ENCODE data around the gene RGMA.

Gene RGMA

GRCh38 chr15:93056836-93057235, 32.2 kb downstream of the RGMA start:
- peak overlapping the region; percentile 14 for H3K27ac ChIP-seq (ENCODE audit: low read length)
- H3K36me3 ChIP-seq (ENCODE audit: control insufficient read depth in 1 of 2, insufficient read depth in 2 of 2, low read length in 2 of 2), result peaks cover 9 to 19% of the 10 kb centered on the region in 2 donors
- no peaks in the 10 kb centered on the region for H3K27me3 ChIP-seq (ENCODE audit: low read depth, low read length)
- H3K9me3 ChIP-seq (ENCODE audit: control insufficient read depth in 1 of 2, low read length in 2 of 2), result no peaks in the 10 kb centered on the region
- H3K4me3 ChIP-seq (ENCODE audit: low read depth in 1 of 2, low read length in 2 of 2), result no peak overlapping the region
- peaks cover 3 to 73% of the 10 kb centered on the region in 2 donors for H3K4me1 ChIP-seq (ENCODE audit: control insufficient read depth in 1 of 2, insufficient read depth in 2 of 2, low read length in 2 of 2)

- Histone ChIP-seq H3K4me3 (ENCODE audit: low read depth in 1 of 2, low read length in 2 of 2) (no peak overlapping the region), H3K36me3 (ENCODE audit: control insufficient read depth in 1 of 2, insufficient read depth in 2 of 2, low read length in 2 of 2) (peaks cover 13 to 34% of the 10 kb centered on the region in 2 donors), H3K9me3 (ENCODE audit: control insufficient read depth in 1 of 2, low read length in 2 of 2) (no peaks in the 10 kb centered on the region), H3K27ac (ENCODE audit: low read length) (no peak overlapping the region), H3K4me1 (ENCODE audit: control insufficient read depth in 1 of 2, insufficient read depth in 2 of 2, low read length in 2 of 2) (peaks cover 0 to 76% of the 10 kb centered on the region in 2 donors), H3K27me3 (ENCODE audit: low read depth, low read length) (no peaks in the 10 kb centered on the region)
Measured at GRCh38 chr15:93055211-93055610, 33.8 kb downstream of the RGMA start.

- no peaks in the 10 kb centered on the region for H3K27me3 ChIP-seq (ENCODE audit: low read depth, low read length)
- H3K4me3 ChIP-seq (ENCODE audit: low read depth in 1 of 2, low read length in 2 of 2), result no peak overlapping the region
- H3K9me3 ChIP-seq (ENCODE audit: control insufficient read depth in 1 of 2, low read length in 2 of 2), result no peaks in the 10 kb centered on the region
- H3K36me3 ChIP-seq (ENCODE audit: control insufficient read depth in 1 of 2, insufficient read depth in 2 of 2, low read length in 2 of 2), result peaks cover 14 to 53% of the 10 kb centered on the region in 2 donors
- H3K4me1 ChIP-seq (ENCODE audit: control insufficient read depth in 1 of 2, insufficient read depth in 2 of 2, low read length in 2 of 2), result peaks cover 0 to 75% of the 10 kb centered on the region in 2 donors
- H3K27ac ChIP-seq (ENCODE audit: low read length), result no peak overlapping the region
Measured at GRCh38 chr15:93052090-93052879, 36.7 kb downstream of the RGMA start.

- Histone ChIP-seq H3K4me3 (ENCODE audit: low read depth in 1 of 2, low read length in 2 of 2) (no peak overlapping the region), H3K36me3 (ENCODE audit: control insufficient read depth in 1 of 2, insufficient read depth in 2 of 2, low read length in 2 of 2) (peaks cover 14 to 59% of the 10 kb centered on the region in 2 donors), H3K4me1 (ENCODE audit: control insufficient read depth in 1 of 2, insufficient read depth in 2 of 2, low read length in 2 of 2) (peaks cover 0 to 67% of the 10 kb centered on the region in 2 donors), H3K27ac (ENCODE audit: low read length) (no peak overlapping the region), H3K9me3 (ENCODE audit: control insufficient read depth in 1 of 2, low read length in 2 of 2) (peaks cover 0 to under 1% of the 10 kb centered on the region in 2 donors), H3K27me3 (ENCODE audit: low read depth, low read length) (no peaks in the 10 kb centered on the region)
Measured at GRCh38 chr15:93051236-93052089, 37.5 kb downstream of the RGMA start.

GRCh38 chr15:93050648-93051047, 38.4 kb downstream of the RGMA start:
- H3K36me3 ChIP-seq (ENCODE audit: control insufficient read depth in 1 of 2, insufficient read depth in 2 of 2, low read length in 2 of 2), result peaks cover 14 to 61% of the 10 kb centered on the region in 2 donors
- H3K9me3 ChIP-seq (ENCODE audit: control insufficient read depth in 1 of 2, low read length in 2 of 2), result peaks cover 0 to 6% of the 10 kb centered on the region in 2 donors

GRCh38 chr15:93049914-93050578, 39.0 kb downstream of the RGMA start:
- H3K27me3 ChIP-seq (ENCODE audit: low read depth, low read length), result no peaks in the 10 kb centered on the region
- no peak overlapping the region for H3K27ac ChIP-seq (ENCODE audit: low read length)
- H3K36me3 ChIP-seq (ENCODE audit: control insufficient read depth in 1 of 2, insufficient read depth in 2 of 2, low read length in 2 of 2), result peaks cover 14 to 67% of the 10 kb centered on the region in 2 donors
- no peak overlapping the region for H3K4me3 ChIP-seq (ENCODE audit: low read depth in 1 of 2, low read length in 2 of 2)
- H3K9me3 ChIP-seq (ENCODE audit: control insufficient read depth in 1 of 2, low read length in 2 of 2), result peaks cover 0 to 6% of the 10 kb centered on the region in 2 donors
- H3K4me1 ChIP-seq (ENCODE audit: control insufficient read depth in 1 of 2, insufficient read depth in 2 of 2, low read length in 2 of 2), result peaks cover 0 to 69% of the 10 kb centered on the region in 2 donors

More at GRCh38 chr15:93050648-93051047, 38.4 kb downstream of the RGMA start:
- Histone ChIP-seq H3K4me3 (ENCODE audit: low read depth in 1 of 2, low read length in 2 of 2) (no peak overlapping the region), H3K27ac (ENCODE audit: low read length) (no peak overlapping the region), H3K27me3 (ENCODE audit: low read depth, low read length) (no peaks in the 10 kb centered on the region), H3K4me1 (ENCODE audit: control insufficient read depth in 1 of 2, insufficient read depth in 2 of 2, low read length in 2 of 2) (peaks cover 0 to 65% of the 10 kb centered on the region in 2 donors)

GRCh38 chr15:93049233-93049632, 39.8 kb downstream of the RGMA start:
- H3K27ac ChIP-seq (ENCODE audit: low read length), result no peak overlapping the region
- H3K27me3 ChIP-seq (ENCODE audit: low read depth, low read length), result no peaks in the 10 kb centered on the region
- H3K9me3 ChIP-seq (ENCODE audit: control insufficient read depth in 1 of 2, low read length in 2 of 2), result peaks cover 0 to 6% of the 10 kb centered on the region in 2 donors
- H3K4me1 ChIP-seq (ENCODE audit: control insufficient read depth in 1 of 2, insufficient read depth in 2 of 2, low read length in 2 of 2), result peaks cover 0 to 70% of the 10 kb centered on the region in 2 donors
- peaks cover 9 to 68% of the 10 kb centered on the region in 2 donors for H3K36me3 ChIP-seq (ENCODE audit: control insufficient read depth in 1 of 2, insufficient read depth in 2 of 2, low read length in 2 of 2)
- H3K4me3 ChIP-seq (ENCODE audit: low read depth in 1 of 2, low read length in 2 of 2), result no peak overlapping the region

GRCh38 chr15:93048759-93049161, 40.3 kb downstream of the RGMA start:
- H3K4me3 ChIP-seq (ENCODE audit: low read depth in 1 of 2, low read length in 2 of 2), result no peak overlapping the region
- peaks cover 0 to 75% of the 10 kb centered on the region in 2 donors for H3K4me1 ChIP-seq (ENCODE audit: control insufficient read depth in 1 of 2, insufficient read depth in 2 of 2, low read length in 2 of 2)
- H3K27me3 ChIP-seq (ENCODE audit: low read depth, low read length), result no peaks in the 10 kb centered on the region
- H3K9me3 ChIP-seq (ENCODE audit: control insufficient read depth in 1 of 2, low read length in 2 of 2), result peaks cover 0 to 6% of the 10 kb centered on the region in 2 donors
- H3K36me3 ChIP-seq (ENCODE audit: control insufficient read depth in 1 of 2, insufficient read depth in 2 of 2, low read length in 2 of 2), result peaks cover 9 to 73% of the 10 kb centered on the region in 2 donors
- H3K27ac ChIP-seq (ENCODE audit: low read length), result no peak overlapping the region

- peaks cover 0 to 6% of the 10 kb centered on the region in 2 donors for H3K9me3 ChIP-seq (ENCODE audit: control insufficient read depth in 1 of 2, low read length in 2 of 2)
- no peaks in the 10 kb centered on the region for H3K27me3 ChIP-seq (ENCODE audit: low read depth, low read length)
- no peak overlapping the region for H3K4me3 ChIP-seq (ENCODE audit: low read depth in 1 of 2, low read length in 2 of 2)
- peaks cover 0 to 74% of the 10 kb centered on the region in 2 donors for H3K4me1 ChIP-seq (ENCODE audit: control insufficient read depth in 1 of 2, insufficient read depth in 2 of 2, low read length in 2 of 2)
- peaks cover 9 to 74% of the 10 kb centered on the region in 2 donors for H3K36me3 ChIP-seq (ENCODE audit: control insufficient read depth in 1 of 2, insufficient read depth in 2 of 2, low read length in 2 of 2)
- H3K27ac ChIP-seq (ENCODE audit: low read length), result no peak overlapping the region
Measured at GRCh38 chr15:93048426-93048721, 40.6 kb downstream of the RGMA start.

- peaks cover 0 to 6% of the 10 kb centered on the region in 2 donors for H3K9me3 ChIP-seq (ENCODE audit: control insufficient read depth in 1 of 2, low read length in 2 of 2)
- H3K4me3 ChIP-seq (ENCODE audit: low read depth in 1 of 2, low read length in 2 of 2), result no peak overlapping the region
- no peaks in the 10 kb centered on the region for H3K27me3 ChIP-seq (ENCODE audit: low read depth, low read length)
- peaks cover 0 to 71% of the 10 kb centered on the region in 2 donors for H3K4me1 ChIP-seq (ENCODE audit: control insufficient read depth in 1 of 2, insufficient read depth in 2 of 2, low read length in 2 of 2)
- no peak overlapping the region for H3K27ac ChIP-seq (ENCODE audit: low read length)
- H3K36me3 ChIP-seq (ENCODE audit: control insufficient read depth in 1 of 2, insufficient read depth in 2 of 2, low read length in 2 of 2), result peaks cover 6 to 74% of the 10 kb centered on the region in 2 donors
Measured at GRCh38 chr15:93047621-93048425, 41.2 kb downstream of the RGMA start.

All from muscle layer of duodenum (tissue), 2 donors.